Smooth muscle cell (in vitro differentiated cells): ENCODE measurements around the gene NDUFA13. TPM values are rescaled to one million over a fixed set of nuclear protein-coding genes. Genes with fewer than 3 reads are reported as not detected.

Experiments used
- DNase-seq: peaks from one replicate; lab custom pipeline; 2025; ENCODE audit not compliant: unreplicated experiment; lab: John Stamatoyannopoulos, UW
- H2AFZ ChIP-seq: fragments of 200-600 bp; sonication (generic); 2 replicates; pipeline ENCODE4 v1.6.0; 2016; ENCODE audit warnings: antibody characterized with exemption, low read depth, mild to moderate bottlenecking
- H3F3A ChIP-seq: fragments of 200-600 bp; sonication (generic); 2 replicates; pipeline ENCODE4 v1.6.0; 2017; ENCODE audit warnings: antibody characterized with exemption, low read depth
- H3K27ac ChIP-seq: fragments of 200-600 bp; sonication (generic); 2 replicates; pipeline ENCODE4 v1.5.1; 2016; ENCODE audit warnings: low read depth, mild to moderate bottlenecking
- H3K27me3 ChIP-seq: fragments of 200-600 bp; sonication (generic); 2 replicates; pipeline ENCODE4 v1.6.1; 2016; ENCODE audit warnings: low read depth, mild to moderate bottlenecking
- H3K36me3 ChIP-seq: fragments of 200-600 bp; sonication (generic); 2 replicates; pipeline ENCODE4 v1.5.1; 2016; ENCODE audit warnings: low read depth
- H3K4me1 ChIP-seq: fragments of 200-600 bp; sonication (generic); 2 replicates; pipeline ENCODE4 v1.5.1; 2016; ENCODE audit warnings: low read depth
- H3K4me2 ChIP-seq: fragments of 200-600 bp; sonication (generic); 2 replicates; pipeline ENCODE4 v1.6.0; 2016; ENCODE audit warnings: mild to moderate bottlenecking
- H3K4me3 ChIP-seq: fragments of 200-600 bp; sonication (generic); 2 replicates; pipeline ENCODE4 v1.5.1; 2016; ENCODE audit warnings: mild to moderate bottlenecking
- H3K79me2 ChIP-seq: fragments of 200-600 bp; sonication (generic); 2 replicates; pipeline ENCODE4 v1.6.0; 2016; ENCODE audit warnings: low read depth, mild to moderate bottlenecking
- H3K9ac ChIP-seq: fragments of 200-600 bp; sonication (generic); 2 replicates; pipeline ENCODE4 v1.6.0; 2016; ENCODE audit warnings: low read depth
- H3K9me3 ChIP-seq: fragments of 200-600 bp; sonication (generic); replicated peaks from 2 replicates; pipeline ENCODE4 v1.5.1; 2016; ENCODE audit warnings: low read depth
- H4K20me1 ChIP-seq: fragments of 200-600 bp; sonication (generic); 2 replicates; pipeline ENCODE4 v1.6.0; 2016; ENCODE audit warnings: low read depth
- CTCF ChIP-seq: fragments of 200-600 bp; sonication (generic); IDR thresholded peaks from 2 replicates; pipeline ENCODE4 v1.5.1; 2017; ENCODE audit warnings: borderline replicate concordance, mild to moderate bottlenecking, antibody characterized with exemption; ENCODE audit not compliant: insufficient read depth, poor library complexity, severe bottlenecking
- WGBS: methylation state at CpG from one replicate; pipeline ENCODE4 v1.1.7; 2016; ENCODE audit warnings: low lambda C conversion rate; 5-methylcytosine and 5-hydroxymethylcytosine counted together
- polyA plus RNA-seq: library from polyadenylated mRNA; unstranded; fragments of >200 nt; fragmentation: Nextera tagmentation; extraction: Ambion mirVana; gene quantifications from 2 replicates; pipeline ENCODE4 v1.2.1, GENCODE V29; 2016
- total RNA-seq: library from RNA; depleted of rRNA; stranded (reverse); fragments of >200 nt; gene quantifications from 2 replicates; pipeline ENCODE4 v1.2.3, GENCODE V29; 2014

NDUFA13 gene
- total and polyA plus RNA-seq, 2 experiments from 2014 or later: 42.3 to 559 TPM

DNA sequence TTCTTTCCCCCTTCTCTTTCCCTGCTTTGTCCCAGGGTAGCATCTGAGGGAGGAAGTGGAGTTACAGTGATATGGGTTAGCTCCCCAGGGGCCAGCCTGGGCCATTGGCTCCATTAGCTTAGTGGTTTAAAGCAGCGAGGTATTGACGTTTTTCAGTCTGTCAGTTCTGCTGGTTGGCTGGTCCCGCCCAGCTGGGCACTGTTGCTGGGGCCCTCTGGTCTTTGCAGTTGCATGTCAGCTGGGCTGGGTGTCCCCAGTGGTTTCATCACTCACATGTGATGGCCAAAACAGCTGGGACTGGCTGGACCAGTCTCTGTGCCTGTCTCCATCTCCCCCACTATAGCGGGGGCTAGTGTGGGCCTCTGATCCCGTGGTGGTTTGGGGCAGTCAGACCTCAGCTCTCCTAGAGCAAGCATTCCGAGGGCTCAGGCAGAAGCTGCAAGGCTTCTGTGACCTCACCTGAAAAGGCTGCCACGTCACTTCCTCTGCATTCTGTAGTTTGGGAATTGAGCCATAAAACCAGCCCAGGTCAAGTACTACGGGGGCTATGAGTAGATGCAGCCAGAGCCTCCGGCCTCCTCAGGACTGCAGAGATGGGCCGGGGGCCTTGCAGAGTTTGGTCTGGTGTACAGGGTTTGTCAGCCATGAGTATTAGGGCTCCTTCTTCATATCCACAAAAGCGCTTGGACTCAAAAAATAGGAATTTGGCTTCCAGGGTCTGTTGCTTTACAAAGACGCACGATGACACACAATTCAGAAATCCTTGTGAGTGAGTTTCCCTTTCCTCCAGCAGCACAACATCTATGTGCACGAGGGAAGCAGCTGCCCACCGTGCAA lies 30.6 kb upstream of the NDUFA13 start:
- Histone ChIP-seq H3K4me2 (peak overlapping the region; percentile 31), H3K27me3 (no peaks in the 10 kb centered on the region), H3K9me3 (no peaks in the 10 kb centered on the region), H3F3A (peaks cover 26% of the 10 kb centered on the region), H4K20me1 (peaks cover 41% of the 10 kb centered on the region), H3K36me3 (no peaks in the 10 kb centered on the region), H2AFZ (no peak overlapping the region), H3K27ac (peak overlapping the region; percentile 78), H3K79me2 (peaks cover 47% of the 10 kb centered on the region), H3K9ac (no peak overlapping the region), H3K4me3 (no peak overlapping the region), H3K4me1 (peaks cover 27% of the 10 kb centered on the region)
- WGBS: 70% methylated on average over 15 of the region's 15 CpGs
- DNase-seq: no peak
- no peak for TF ChIP-seq CTCF

DNA sequence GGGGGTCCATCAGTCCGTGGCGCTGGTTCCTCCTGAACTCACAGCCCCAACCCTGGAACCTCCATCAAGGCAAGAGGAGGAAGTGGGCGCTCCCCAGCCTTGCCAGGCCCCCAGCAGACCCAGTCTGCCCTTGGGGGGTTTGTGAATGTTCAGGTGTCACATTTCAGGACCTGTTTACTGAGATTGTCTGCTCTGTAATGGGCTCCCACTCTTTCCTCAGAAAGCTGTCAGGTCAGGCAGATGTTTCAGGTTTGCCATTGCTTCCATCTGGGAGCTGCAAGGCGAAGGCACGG lies 30.1 kb upstream of the NDUFA13 start:
- no peak overlapping the region for H3K4me2 ChIP-seq

DNA sequence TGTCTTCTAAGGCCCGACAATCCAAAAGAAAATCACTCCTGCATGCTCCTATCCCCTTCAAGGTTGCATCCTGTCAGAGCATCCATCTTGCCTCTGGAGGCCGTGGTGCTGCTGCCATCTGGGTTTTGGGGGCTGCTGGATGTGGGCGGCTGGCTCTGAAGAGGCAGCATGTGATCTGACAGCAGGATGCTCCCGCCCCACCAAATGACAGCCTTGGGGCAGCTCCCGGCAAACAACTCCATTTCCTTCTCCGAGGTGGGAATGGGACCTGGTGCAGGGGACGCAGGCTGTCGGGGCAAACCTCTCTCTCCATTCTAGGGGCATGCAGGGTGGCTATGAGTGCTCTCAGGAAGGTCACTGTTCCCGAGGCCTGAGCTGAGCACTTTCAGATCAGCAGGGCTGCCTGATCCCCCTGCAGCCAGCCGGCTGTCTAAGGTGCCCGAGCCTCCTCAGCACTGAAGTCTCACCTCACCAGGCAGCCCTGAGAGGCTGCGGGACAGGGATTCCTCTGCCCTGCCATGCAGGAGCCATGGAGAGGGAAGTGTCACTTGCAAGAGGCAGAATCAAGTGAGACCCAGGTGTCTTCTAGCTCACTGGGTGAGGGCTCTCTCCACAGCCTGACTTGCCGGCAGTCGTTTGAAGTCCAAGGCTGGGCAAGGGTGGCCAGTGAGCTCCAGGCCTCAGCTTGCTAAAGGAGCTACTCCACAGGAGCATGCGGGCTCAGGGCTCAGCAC lies 29.5 kb upstream of the NDUFA13 start:
- Histone ChIP-seq H3K4me3 (no peak overlapping the region), H4K20me1 (peaks cover 41% of the 10 kb centered on the region), H2AFZ (no peak overlapping the region), H3K9ac (no peak overlapping the region), H3K4me1 (peaks cover 27% of the 10 kb centered on the region), H3K79me2 (peaks cover 41% of the 10 kb centered on the region), H3K4me2 (no peak overlapping the region), H3K27ac (peak overlapping the region; percentile 78), H3K9me3 (no peaks in the 10 kb centered on the region), H3K36me3 (no peaks in the 10 kb centered on the region), H3F3A (peaks cover 26% of the 10 kb centered on the region), H3K27me3 (no peaks in the 10 kb centered on the region)
- DNase-seq: no peak
- 87% methylated on average over 15 of the region's 15 CpGs for WGBS
- no peak for TF ChIP-seq CTCF

More for the DNA sequence above, 30.1 kb upstream of the NDUFA13 start:
- H3K27me3 ChIP-seq: no peaks in the 10 kb centered on the region
- 88% methylated on average over 5 of the region's 5 CpGs for WGBS
- H3F3A ChIP-seq: peaks cover 26% of the 10 kb centered on the region
- DNase-seq: no peak
- no peak overlapping the region for H3K4me3 ChIP-seq
- no peaks in the 10 kb centered on the region for H3K36me3 ChIP-seq
- H3K79me2 ChIP-seq: peaks cover 47% of the 10 kb centered on the region
- peak overlapping the region; percentile 78 for H3K27ac ChIP-seq
- H4K20me1 ChIP-seq: peaks cover 41% of the 10 kb centered on the region
- H2AFZ ChIP-seq: no peak overlapping the region
- TF ChIP-seq CTCF: no peak
- peaks cover 27% of the 10 kb centered on the region for H3K4me1 ChIP-seq
- no peak overlapping the region for H3K9ac ChIP-seq
- no peaks in the 10 kb centered on the region for H3K9me3 ChIP-seq
